Nephron progenitor cell (in vitro differentiated cells): ENCODE measurements around the gene RANGAP1.

ENCODE experiments used
- DNase-seq: peaks from one replicate; pipeline ENCODE4 v3.0.0; 2021
- H3K27ac Mint-ChIP-seq: 2 replicates; pipeline ENCODE4 v1.8.0; 2021; ENCODE audit warnings: mild to moderate bottlenecking, moderate library complexity, mixed read lengths
- H3K27me3 Mint-ChIP-seq: 2 replicates; pipeline ENCODE4 v1.8.0; 2021; ENCODE audit warnings: mild to moderate bottlenecking, low read depth, mixed read lengths; ENCODE audit not compliant: poor library complexity
- H3K36me3 Mint-ChIP-seq: 2 replicates; pipeline ENCODE4 v1.8.0; 2021; ENCODE audit warnings: low read depth, mixed read lengths
- H3K4me1 Mint-ChIP-seq: 2 replicates; pipeline ENCODE4 v1.8.0; 2021; ENCODE audit warnings: mixed read lengths
- H3K4me3 Mint-ChIP-seq: 2 replicates; pipeline ENCODE4 v1.8.0; 2021; ENCODE audit warnings: mild to moderate bottlenecking, moderate library complexity, mixed read lengths
- H3K9me3 Mint-ChIP-seq: 2 replicates; pipeline ENCODE4 v1.8.0; 2021; ENCODE audit warnings: mild to moderate bottlenecking, moderate library complexity, mixed read lengths
- CTCF ChIP-seq: fragments of 200-600 bp; sonication (generic); IDR thresholded peaks from 2 replicates; pipeline ENCODE4 v1.5.0; 2021; ENCODE audit warnings: antibody characterized with exemption

The RANGAP1 gene

GRCh38 chr22:41290262-41291221 is 4.6 kb upstream of the RANGAP1 start:
- Mint-ChIP-seq H3K27ac (peak overlapping the region; percentile 66), H3K4me1 (peaks cover 15% of the 10 kb centered on the region), H3K27me3 (peaks cover 6% of the 10 kb centered on the region), H3K4me3 (no peak overlapping the region), H3K36me3 (no peaks in the 10 kb centered on the region), H3K9me3 (peaks cover 5% of the 10 kb centered on the region)
- no peak for TF ChIP-seq CTCF
- peak; percentile 19 for DNase-seq

- Mint-ChIP-seq H3K9me3 (peaks cover 5% of the 10 kb centered on the region), H3K27ac (no peak overlapping the region), H3K4me3 (no peak overlapping the region), H3K36me3 (no peaks in the 10 kb centered on the region), H3K4me1 (peaks cover 23% of the 10 kb centered on the region), H3K27me3 (peaks cover 6% of the 10 kb centered on the region)
- no peak for TF ChIP-seq CTCF
- no peak for DNase-seq
Measured at GRCh38 chr22:41289671-41290070, 3.7 kb upstream of the RANGAP1 start.

GRCh38 chr22:41288245-41288946 is 2.4 kb upstream of the RANGAP1 start:
- TF ChIP-seq CTCF, result no peak
- Mint-ChIP-seq H3K4me1 (peaks cover 30% of the 10 kb centered on the region), H3K27ac (no peak overlapping the region), H3K27me3 (peaks cover 6% of the 10 kb centered on the region), H3K36me3 (peaks cover 4% of the 10 kb centered on the region), H3K4me3 (peak overlapping the region; percentile 62), H3K9me3 (no peaks in the 10 kb centered on the region)
- DNase-seq, result no peak

- Mint-ChIP-seq H3K36me3 (peaks cover 13% of the 10 kb centered on the region), H3K27ac (peak overlapping the region; percentile 26), H3K4me1 (peaks cover 37% of the 10 kb centered on the region), H3K9me3 (no peaks in the 10 kb centered on the region), H3K4me3 (peak overlapping the region; percentile 93), H3K27me3 (peaks cover 6% of the 10 kb centered on the region)
- TF ChIP-seq CTCF, result no peak
- peak; percentile 23 for DNase-seq
Measured at GRCh38 chr22:41286639-41287091, 678 bp upstream of the RANGAP1 start.

- Mint-ChIP-seq H3K27me3 (peaks cover 6% of the 10 kb centered on the region), H3K27ac (peak overlapping the region; percentile 55), H3K4me3 (peak overlapping the region; percentile 93), H3K36me3 (peaks cover 19% of the 10 kb centered on the region), H3K9me3 (no peaks in the 10 kb centered on the region), H3K4me1 (peaks cover 37% of the 10 kb centered on the region)
- TF ChIP-seq CTCF, result no peak
- peak; percentile 50 for DNase-seq
Measured at GRCh38 chr22:41285441-41285819, 557 bp downstream of the RANGAP1 start.
